COR-L47 (cell line): ENCODE results near the gene NOVA2.

Source experiments
- DNase-seq: peaks from one replicate; lab custom pipeline; 2025; lab: John Stamatoyannopoulos, UW

NOVA2 gene

DNA sequence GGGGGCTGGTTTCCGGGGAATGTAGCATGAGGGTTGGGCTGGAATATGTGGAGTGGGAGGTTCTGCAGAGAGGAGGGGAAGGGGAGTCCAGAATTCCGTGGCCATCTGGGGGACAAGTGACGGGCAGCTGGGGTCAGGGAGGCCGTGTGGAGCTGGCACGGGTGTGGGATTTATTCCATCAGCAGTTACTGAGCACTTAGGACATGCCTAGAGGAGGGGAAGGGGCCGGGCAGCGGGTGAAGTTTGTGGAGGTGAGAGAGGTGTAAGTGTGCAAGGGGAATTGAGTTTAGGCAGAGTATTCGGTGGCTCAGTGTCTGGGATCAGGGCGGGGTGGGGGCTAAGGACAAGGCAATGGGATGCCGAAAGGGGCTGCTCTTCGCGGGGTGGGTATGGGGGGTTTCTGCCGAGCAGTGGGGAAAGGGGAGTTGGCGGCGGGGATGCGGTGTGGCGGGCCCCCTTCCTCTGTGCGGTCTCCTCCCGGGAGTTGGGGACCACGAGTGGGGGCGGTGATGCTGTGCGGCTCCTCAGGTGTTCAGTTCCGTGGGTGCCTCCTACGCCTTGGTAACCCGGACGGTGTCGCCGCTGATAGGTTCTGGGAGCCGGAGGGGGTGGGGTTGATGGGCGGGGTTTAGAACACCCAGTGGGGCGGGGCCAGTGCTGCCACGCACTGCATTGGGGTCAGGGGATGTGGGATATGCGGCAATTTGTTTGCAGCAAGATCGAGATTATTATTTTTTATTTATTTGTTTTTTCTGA is 27.0 kb upstream of the NOVA2 start:
- DNase-seq, result peak; percentile 65

GRCh38 chr19:45999653-46000121 is 26.0 kb upstream of the NOVA2 start:
- no peak for DNase-seq

DNA sequence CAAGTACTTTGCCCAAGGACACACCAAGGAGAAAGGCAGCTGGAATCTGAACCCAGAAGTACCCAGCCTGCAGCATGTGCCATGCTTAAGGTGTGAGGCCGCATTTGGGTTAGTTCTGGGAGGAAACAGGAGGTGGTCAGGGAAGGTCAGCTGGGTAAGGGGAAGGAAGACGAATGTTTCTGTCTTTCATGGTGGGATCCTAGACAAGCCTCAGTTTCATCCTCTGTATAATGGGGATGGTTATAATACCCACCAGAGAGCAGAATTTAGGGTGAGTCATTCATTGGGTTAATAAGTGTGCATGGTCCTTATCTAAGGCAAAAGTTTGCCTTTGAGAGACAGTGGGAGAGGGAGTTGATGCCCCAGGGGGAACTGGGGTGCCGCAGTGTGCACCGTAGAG is 25.2 kb upstream of the NOVA2 start:
- DNase-seq, result no peak

GRCh38 chr19:45996933-45997332 is 23.3 kb upstream of the NOVA2 start:
- no peak for DNase-seq

GRCh38 chr19:45995715-45996385 is 22.2 kb upstream of the NOVA2 start:
- DNase-seq, result no peak

DNA sequence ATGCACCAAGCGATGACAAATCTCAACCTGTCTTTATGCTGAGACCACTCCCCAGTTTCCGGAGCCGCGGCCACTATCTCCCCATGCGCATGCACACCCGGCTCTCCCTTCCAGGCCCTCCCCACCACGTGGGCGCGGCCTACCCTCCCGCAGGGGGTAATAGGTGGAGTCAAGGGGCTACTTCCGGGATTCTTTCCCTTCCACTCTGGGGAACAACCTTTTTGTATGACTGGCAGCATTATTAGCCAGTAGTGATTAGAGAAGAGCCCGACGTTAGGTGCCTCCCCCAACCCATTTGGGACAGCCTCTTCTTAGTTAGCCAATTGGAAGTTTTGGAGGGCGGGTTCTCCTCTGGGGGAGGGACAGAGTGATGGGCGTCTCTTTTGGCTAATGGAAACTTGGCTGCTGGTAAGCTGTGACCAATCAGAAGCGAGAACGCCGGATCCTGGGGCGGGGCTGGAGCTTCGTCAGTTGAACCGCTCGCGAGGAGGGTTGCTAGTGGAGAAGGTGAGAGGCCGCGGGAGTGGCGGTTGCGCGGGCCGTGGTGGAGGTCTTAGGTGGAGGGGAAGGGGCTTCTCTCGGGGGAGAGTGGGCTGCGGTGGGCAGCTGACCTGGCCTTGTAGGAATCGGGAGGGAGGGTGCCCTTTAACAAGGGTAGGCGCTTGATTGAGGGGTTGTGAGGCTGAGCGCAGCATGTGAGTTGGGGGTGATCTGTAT is 21.5 kb upstream of the NOVA2 start, which contains the start of gene CCDC61:
TSS of gene CCDC61 (plus strand) at position 470 of the 717 bp plus-strand sequence. CDS start 7,552 bp downstream, outside the sequence.
- peak; percentile 99 for DNase-seq

GRCh38 chr19:45994456-45994997 is 20.9 kb upstream of the NOVA2 start:
- DNase-seq, result no peak

GRCh38 chr19:45990113-45990728 is 16.6 kb upstream of the NOVA2 start:
- no peak for DNase-seq

DNA sequence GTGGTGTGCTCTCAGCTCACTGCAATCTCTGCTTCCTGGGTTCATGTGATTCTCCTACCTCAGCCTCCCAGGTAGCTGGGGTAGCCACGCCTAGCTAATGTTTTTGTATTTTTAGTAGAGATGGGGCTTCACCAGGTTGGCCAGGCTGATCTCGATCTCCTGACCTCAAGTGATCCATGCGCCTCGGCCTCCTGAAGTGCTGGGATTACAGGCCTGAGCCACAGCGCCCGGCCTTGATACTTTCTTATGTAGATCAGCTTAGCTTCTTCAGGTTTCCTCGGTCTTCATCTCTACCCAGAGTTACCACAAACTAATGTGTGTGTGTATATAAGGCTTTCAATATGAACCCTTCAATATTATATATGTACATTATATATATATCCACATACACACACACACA is 11.7 kb upstream of the NOVA2 start:
- no peak for DNase-seq

- DNase-seq, result no peak
Measured at GRCh38 chr19:45981350-45981749, 7.7 kb upstream of the NOVA2 start.

- DNase-seq, result no peak
Measured at GRCh38 chr19:45978156-45978555, 4.5 kb upstream of the NOVA2 start.

GRCh38 chr19:45976178-45976577 is 2.5 kb upstream of the NOVA2 start:
- DNase-seq, result peak; percentile 20

GRCh38 chr19:45975306-45976070 is 1.8 kb upstream of the NOVA2 start:
- DNase-seq, result no peak

GRCh38 chr19:45972947-45973540 is 621 bp downstream of the NOVA2 start:
- no peak for DNase-seq

- no peak for DNase-seq
Measured at GRCh38 chr19:45972081-45972946, 1.4 kb downstream of the NOVA2 start.

GRCh38 chr19:45971260-45971902 is 2.3 kb downstream of the NOVA2 start:
- no peak for DNase-seq

- no peak for DNase-seq
Measured at GRCh38 chr19:45969676-45970075, 4.0 kb downstream of the NOVA2 start.

GRCh38 chr19:45968626-45969025 is 5.0 kb downstream of the NOVA2 start:
- DNase-seq, result no peak

DNA sequence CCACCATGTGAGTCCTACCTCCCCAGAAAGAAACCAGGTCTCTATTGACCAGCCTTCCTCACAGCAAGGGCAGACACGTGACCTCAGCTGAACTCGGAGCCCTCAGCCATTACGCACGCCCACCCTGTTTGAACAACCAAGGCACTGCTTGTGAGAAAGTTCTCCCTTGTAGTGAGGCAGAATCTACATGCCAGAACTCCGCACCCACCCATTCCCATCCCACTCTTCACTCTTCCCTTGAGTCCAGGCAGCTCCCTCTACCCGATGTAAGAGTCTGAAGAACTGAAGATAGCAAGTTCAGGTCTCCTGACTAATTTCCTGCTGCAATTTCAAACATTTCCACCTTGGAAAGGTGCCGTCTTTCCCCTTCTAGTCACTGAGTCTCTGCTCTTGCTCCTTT is 6.4 kb downstream of the NOVA2 start:
- DNase-seq, result no peak
